Measurements from ENCODE around the gene HHEX.
"Not testable (repeated sequence)": the region's sequence is repeated elsewhere in the genome, so short reads cannot be mapped to it uniquely, and the experiment has no call there.

HHEX gene

GRCh38 chr10:92734301-92734700 is 44.5 kb downstream of the HHEX start:
- DNase-seq (ENCODE audit: low read depth, low spot score) = no peak

GRCh38 chr10:92735938-92736337 is 46.2 kb downstream of the HHEX start:
- no peak for DNase-seq (ENCODE audit: low read depth, low spot score)

GRCh38 chr10:92737484-92737883 is 47.7 kb downstream of the HHEX start:
- DNase-seq (ENCODE audit: low read depth, low spot score) = no peak

- DNase-seq (ENCODE audit: low read depth, low spot score) = no peak
These were observed 51.0 kb downstream of the HHEX start for GRCh38 chr10:92740762-92741161.

GRCh38 chr10:92741741-92742140 is 52.0 kb downstream of the HHEX start:
- DNase-seq (ENCODE audit: low read depth, low spot score) = not testable (repeated sequence)

- no peak for DNase-seq (ENCODE audit: low read depth, low spot score)
These were observed 52.8 kb downstream of the HHEX start for GRCh38 chr10:92742331-92743228.
